Esophagus muscularis mucosa (tissue), 4 donors: ENCODE data around the gene KIAA2012. TPM values are rescaled to one million over a fixed set of nuclear protein-coding genes. Genes with fewer than 3 reads are reported as not detected.

Experiments used
- DNase-seq: peaks from one replicate; pipeline ENCODE4 v3.0.0-alpha.2; 2017; ENCODE audit errors: extremely low spot score
- H3K27ac ChIP-seq, 4 donors: fragments of 200-600 bp; sonication (generic); replicated peaks in 1 of 4; 1 replicate in 3 of 4; 2 replicates in 1 of 4; pipeline ENCODE4 v1.5.1; 2016 to 2019; ENCODE audit warnings: mild to moderate bottlenecking in 1 of 4
- H3K27me3 ChIP-seq, 4 donors: fragments of 200-600 bp; sonication (generic); one replicate each; pipeline versions ENCODE4 v1.5.1 to v1.6.0; 2016 to 2019
- H3K36me3 ChIP-seq, 4 donors: fragments of 200-600 bp; sonication (generic); one replicate each; pipeline ENCODE4 v1.5.1; 2016 to 2019
- H3K4me1 ChIP-seq, 4 donors: fragments of 200-600 bp; sonication (generic); one replicate each; pipeline ENCODE4 v1.5.1; 2016 to 2019
- H3K4me3 ChIP-seq, 4 donors: fragments of 200-600 bp; sonication (generic); 1 replicate in 2 of 4; 2 replicates in 2 of 4; pipeline ENCODE4 v1.5.1; 2016 to 2019; ENCODE audit warnings: mild to moderate bottlenecking in 4 of 4, moderate library complexity in 1 of 4
- H3K9me3 ChIP-seq, 4 donors: fragments of 200-600 bp; sonication (generic); 1 replicate in 3 of 4; 2 replicates in 1 of 4; pipeline ENCODE4 v1.5.1; 2016 to 2019
- EP300 ChIP-seq: sonication (generic); formaldehyde crosslinking; IDR thresholded peaks from one replicate; pipeline ENCODE4 v1.6.1; 2017; ENCODE audit warnings: antibody characterized with exemption
- POLR2A ChIP-seq: fragments of 450-650 bp; IDR thresholded peaks from one replicate; pipeline ENCODE4 v1.6.1; 2017; ENCODE audit warnings: antibody characterized with exemption, moderate library complexity, mild to moderate bottlenecking, low read depth
- POLR2AphosphoS5 ChIP-seq, 2 donors: sonication (generic); formaldehyde crosslinking; IDR thresholded peaks; one replicate each; pipeline ENCODE4 v1.6.1; 2017; ENCODE audit warnings: antibody characterized with exemption in 2 of 2
- whole genome bisulfite sequencing: methylation state at CpG from one replicate; pipeline ENCODE4 v1.1.5; 2018; 5-methylcytosine and 5-hydroxymethylcytosine counted together
- intact Hi-C: fragments of 100-400 bp; cut with DNase I; formaldehyde crosslinking; loops from one replicate; pipeline ENCODE4 v1.15.1; 2023
- total RNA-seq, 4 donors: library from RNA; depleted of rRNA; stranded (reverse); fragments of >200 nt; gene quantifications; one replicate each; pipeline versions ENCODE4 v1.1.0 to v1.2.1, GENCODE V29; 2016
- TF ChIP-seq, protein P1 (sequence below), 3 experiments: fragments of 200-600 bp in 2 of 3; fragments of 450-650 bp in 1 of 3; sonication (generic) in 2 of 3; IDR thresholded peaks; one replicate each; pipeline ENCODE4 v1.5.1; 2017 to 2019; ENCODE audit warnings: antibody characterized with exemption in 3 of 3, mild to moderate bottlenecking in 2 of 3, moderate library complexity in 1 of 3

The KIAA2012 gene
- total RNA-seq, 4 donors from 2014 or later, result 0.45 TPM; not detected in 3

DNA sequence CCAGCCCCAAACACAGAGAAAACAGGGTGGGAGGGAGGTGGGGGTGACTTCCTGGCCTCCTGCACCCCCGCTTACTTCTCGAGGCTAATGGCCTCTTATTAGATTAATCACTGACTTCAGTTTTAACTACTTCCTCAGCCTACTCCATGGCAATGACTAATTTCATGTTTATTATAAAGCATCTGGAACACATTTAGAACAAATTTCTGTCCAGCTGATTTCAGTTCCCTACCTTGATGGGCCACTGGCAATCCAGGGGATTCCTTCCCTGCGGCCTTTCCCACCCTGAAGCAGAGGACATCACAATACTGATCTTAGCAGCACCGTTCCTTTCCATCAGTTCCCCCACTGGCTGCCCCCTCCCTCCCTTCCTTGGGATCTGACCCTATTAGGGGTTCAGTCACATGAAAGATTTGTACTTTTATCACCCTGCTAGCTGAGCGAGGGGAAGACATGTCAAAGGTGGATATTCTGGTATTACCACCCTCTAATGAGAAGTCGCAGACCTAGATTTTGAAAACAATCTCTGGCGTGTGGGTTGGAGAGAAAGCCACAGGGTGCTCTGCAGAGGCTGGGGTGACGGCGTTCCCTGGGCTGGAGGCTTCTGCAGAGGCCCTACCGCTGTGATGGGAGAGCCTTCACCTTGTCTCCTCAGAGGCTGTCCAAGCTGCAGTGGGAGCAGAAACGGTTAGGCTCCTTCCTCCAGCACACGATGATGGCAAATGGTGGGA lies 67.6 kb downstream of the KIAA2012 start:
- no peak for DNase-seq
- H3K27ac ChIP-seq, result no peak overlapping the region
- TF ChIP-seq POLR2A, result no peak
- TF ChIP-seq POLR2AphosphoS5 (IDR thresholded peaks at IDR 0.05), result no peak
- no peak for TF ChIP-seq EP300
- TF ChIP-seq, protein P1, sequence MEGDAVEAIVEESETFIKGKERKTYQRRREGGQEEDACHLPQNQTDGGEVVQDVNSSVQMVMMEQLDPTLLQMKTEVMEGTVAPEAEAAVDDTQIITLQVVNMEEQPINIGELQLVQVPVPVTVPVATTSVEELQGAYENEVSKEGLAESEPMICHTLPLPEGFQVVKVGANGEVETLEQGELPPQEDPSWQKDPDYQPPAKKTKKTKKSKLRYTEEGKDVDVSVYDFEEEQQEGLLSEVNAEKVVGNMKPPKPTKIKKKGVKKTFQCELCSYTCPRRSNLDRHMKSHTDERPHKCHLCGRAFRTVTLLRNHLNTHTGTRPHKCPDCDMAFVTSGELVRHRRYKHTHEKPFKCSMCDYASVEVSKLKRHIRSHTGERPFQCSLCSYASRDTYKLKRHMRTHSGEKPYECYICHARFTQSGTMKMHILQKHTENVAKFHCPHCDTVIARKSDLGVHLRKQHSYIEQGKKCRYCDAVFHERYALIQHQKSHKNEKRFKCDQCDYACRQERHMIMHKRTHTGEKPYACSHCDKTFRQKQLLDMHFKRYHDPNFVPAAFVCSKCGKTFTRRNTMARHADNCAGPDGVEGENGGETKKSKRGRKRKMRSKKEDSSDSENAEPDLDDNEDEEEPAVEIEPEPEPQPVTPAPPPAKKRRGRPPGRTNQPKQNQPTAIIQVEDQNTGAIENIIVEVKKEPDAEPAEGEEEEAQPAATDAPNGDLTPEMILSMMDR (IDR thresholded peaks at IDR 0.05), result no peak
- H3K27me3 ChIP-seq, result no peaks in the 10 kb centered on the region
- WGBS, result 77% methylated on average over 11 of the region's 12 CpGs
- no peaks in the 10 kb centered on the region for H3K36me3 ChIP-seq
- H3K4me1 ChIP-seq, result peaks cover 5 to 26% (median 12%) of the 10 kb centered on the region in 4 donors
- intact Hi-C loops, result loop anchor here (10.0 kb wide), 1 partner anchor 86 kb away; no protein-coding TSS in a partner anchor
- H3K4me3 ChIP-seq, result no peak overlapping the region
- no peaks in the 10 kb centered on the region for H3K9me3 ChIP-seq

DNA sequence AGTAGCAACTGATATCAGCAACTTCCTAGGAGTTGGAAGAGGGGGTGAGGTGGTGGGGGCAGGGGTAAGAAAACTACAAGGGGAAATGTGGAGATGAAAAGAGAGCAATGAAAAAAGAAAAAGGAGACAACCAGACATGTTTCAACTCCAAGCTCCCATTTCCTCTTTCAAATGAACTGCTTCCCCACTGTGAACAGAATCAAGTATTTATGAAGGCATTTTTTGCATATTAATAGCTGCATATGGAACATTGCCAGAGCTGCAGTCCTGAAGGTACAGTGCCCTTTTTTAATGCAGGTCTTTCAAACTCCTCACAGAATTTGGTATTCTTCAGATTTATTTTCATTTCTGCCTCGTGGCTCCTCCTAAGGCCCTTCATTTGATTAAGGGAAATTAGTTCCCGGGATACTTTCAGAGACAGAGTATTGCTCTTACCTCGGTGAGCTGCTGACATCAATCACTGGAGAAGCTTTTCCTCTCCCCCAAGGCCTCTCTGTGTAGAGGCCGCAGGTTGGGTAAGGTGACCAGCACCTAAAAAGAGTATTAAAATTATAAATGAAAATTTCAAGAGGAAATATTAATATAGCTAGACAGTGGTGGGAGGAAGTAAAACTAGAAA lies 68.4 kb downstream of the KIAA2012 start:
- 78% methylated on average over 4 of the region's 4 CpGs for WGBS
- Histone ChIP-seq H3K27ac (no peak overlapping the region), H3K9me3 (no peaks in the 10 kb centered on the region), H3K4me3 (no peak overlapping the region), H3K36me3 (no peaks in the 10 kb centered on the region), H3K4me1 (peaks cover 0 to 19% (median 4%) of the 10 kb centered on the region in 4 donors), H3K27me3 (no peaks in the 10 kb centered on the region)
- TF ChIP-seq EP300 (no peak), POLR2A (no peak), POLR2AphosphoS5 (IDR thresholded peaks at IDR 0.05) (no peak)
- TF ChIP-seq, protein P1 (IDR thresholded peaks at IDR 0.05), result no peak
- no peak for DNase-seq
- intact Hi-C loops, result loop anchor here (10.0 kb wide), 1 partner anchor 87 kb away; no protein-coding TSS in a partner anchor

DNA sequence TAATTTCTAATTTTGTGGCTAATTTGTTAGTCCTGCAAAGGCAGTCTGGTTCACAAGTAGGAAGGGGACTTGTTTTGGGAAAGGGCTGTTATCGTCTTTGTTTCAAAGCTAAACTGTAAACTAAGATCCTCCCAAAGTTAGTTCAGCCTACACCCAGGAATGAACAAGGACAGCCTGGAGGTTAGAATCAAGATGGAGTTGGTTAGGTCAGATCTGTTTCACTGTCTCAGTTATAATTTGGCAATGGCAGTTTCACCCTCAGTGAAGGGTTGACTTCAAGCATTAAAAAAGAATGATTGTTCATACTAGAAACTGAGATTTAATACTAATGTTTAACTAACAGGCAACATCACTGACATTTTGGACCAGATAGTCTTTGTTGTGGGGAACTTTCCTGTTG lies 69.5 kb downstream of the KIAA2012 start:
- H3K27me3 ChIP-seq, result no peaks in the 10 kb centered on the region
- TF ChIP-seq EP300 (no peak), POLR2AphosphoS5 (IDR thresholded peaks at IDR 0.05) (no peak), POLR2A (no peak)
- TF ChIP-seq, protein P1 (IDR thresholded peaks at IDR 0.05), result no peak
- WGBS, result 100% methylated on average over 1 of the region's 1 CpG
- peaks cover 0 to 20% (median 6%) of the 10 kb centered on the region in 4 donors for H3K4me1 ChIP-seq
- DNase-seq, result no peak
- H3K4me3 ChIP-seq, result no peak overlapping the region
- intact Hi-C loops, result loop anchor here (10.0 kb wide), 1 partner anchor 88 kb away; no protein-coding TSS in a partner anchor
- H3K9me3 ChIP-seq, result no peaks in the 10 kb centered on the region
- no peak overlapping the region for H3K27ac ChIP-seq
- no peaks in the 10 kb centered on the region for H3K36me3 ChIP-seq

- Histone ChIP-seq H3K4me1 (peaks cover 15 to 33% (median 32%) of the 10 kb centered on the region in 4 donors), H3K36me3 (no peaks in the 10 kb centered on the region), H3K27ac (peak overlapping the region in 2 of 4 donors; percentile 14 to 83), H3K27me3 (no peaks in the 10 kb centered on the region), H3K4me3 (no peak overlapping the region), H3K9me3 (no peaks in the 10 kb centered on the region)
- intact Hi-C loops, result loop anchor here (10.0 kb wide), 1 partner anchor 93 kb away; no protein-coding TSS in a partner anchor
- WGBS, result 33% methylated on average over 4 of the region's 4 CpGs
- TF ChIP-seq EP300 (no peak), POLR2AphosphoS5 (IDR thresholded peaks at IDR 0.05) (no peak), POLR2A (no peak)
- TF ChIP-seq, protein P1 (IDR thresholded peaks at IDR 0.05), result no peak
- no peak for DNase-seq
Measured at GRCh38 chr2:202147775-202148174, 74.7 kb downstream of the KIAA2012 start.
